Activated T-cell treated with anti-CD3 and anti-CD28 coated beads, Interleukin-2, amount 50 U/mL, for 4 hours (primary cell): ENCODE results near the gene SLC35A2. TPM values are rescaled to one million over a fixed set of nuclear protein-coding genes. Genes with fewer than 3 reads are reported as not detected.
"Not testable (repeated sequence)": the region's sequence is repeated elsewhere in the genome, so short reads cannot be mapped to it uniquely, and the experiment has no call there.

Experiments used
- ATAC-seq, 2 donors: fragments of 200-7000 bp; cut with Tn5 transposase; one replicate each; pipeline ENCODE4 v1.10.0; 2021
- DNase-seq: peaks from one replicate; pipeline ENCODE4 v3.0.0-alpha.2; 2020
- H3K27me3 Mint-ChIP-seq: one replicate; pipeline ENCODE4 v1.8.0; 2021; ENCODE audit warnings: low read depth, mixed read lengths
- H3K36me3 Mint-ChIP-seq: one replicate; pipeline ENCODE4 v1.8.0; 2022; ENCODE audit warnings: mixed read lengths; ENCODE audit not compliant: insufficient read depth
- H3K4me1 Mint-ChIP-seq: one replicate; pipeline ENCODE4 v1.8.0; 2021; ENCODE audit warnings: low read depth, mixed read lengths
- H3K4me3 Mint-ChIP-seq: one replicate; pipeline ENCODE4 v1.8.0; 2021; ENCODE audit warnings: mild to moderate bottlenecking, moderate library complexity, mixed read lengths
- H3K9me3 Mint-ChIP-seq: one replicate; pipeline ENCODE4 v1.8.0; 2021; ENCODE audit warnings: mixed read lengths
- total RNA-seq, 3 donors: library from RNA; stranded (reverse); gene quantifications; one replicate each; pipeline ENCODE4 v1.2.1, GENCODE V29; 2021

The SLC35A2 gene
- total RNA-seq, 3 donors from 2014 or later = 23.1 to 31.5 (median 30.6) TPM

GRCh38 chrX:48901069-48901468, 10.4 kb downstream of the SLC35A2 start:
- DNase-seq (no peak), ATAC-seq (no peak)
- H3K36me3 Mint-ChIP-seq = no peaks in the 10 kb centered on the region
- H3K27me3 Mint-ChIP-seq = no peaks in the 10 kb centered on the region
- peaks cover 11% of the 10 kb centered on the region for H3K4me1 Mint-ChIP-seq
- no peaks in the 10 kb centered on the region for H3K9me3 Mint-ChIP-seq
- H3K4me3 Mint-ChIP-seq = no peak overlapping the region

- peak overlapping the region; percentile 87 for H3K4me3 Mint-ChIP-seq
- peaks cover 1% of the 10 kb centered on the region for H3K36me3 Mint-ChIP-seq
- no peaks in the 10 kb centered on the region for H3K9me3 Mint-ChIP-seq
- H3K27me3 Mint-ChIP-seq = no peaks in the 10 kb centered on the region
- DNase-seq (no peak), ATAC-seq (no peak)
- H3K4me1 Mint-ChIP-seq = peaks cover 18% of the 10 kb centered on the region
Measured at GRCh38 chrX:48899078-48899410, 12.4 kb downstream of the SLC35A2 start.

- Mint-ChIP-seq H3K36me3 (peaks cover 1% of the 10 kb centered on the region), H3K9me3 (no peaks in the 10 kb centered on the region), H3K27me3 (no peaks in the 10 kb centered on the region), H3K4me1 (peaks cover 18% of the 10 kb centered on the region), H3K4me3 (peak within 1 kb of the TSS; percentile 87)
- DNase-seq = peak; percentile 79
- peak; percentile 87 to 91 for ATAC-seq
Measured at GRCh38 chrX:48897625-48898306, 13.7 kb downstream of the SLC35A2 start, which contains the start of the genes PQBP1 and TIMM17B. Gene PQBP1 (plus strand): TSS chrX:48897930. CDS start chrX:48898510, 580 bp downstream. Gene TIMM17B (minus strand): TSS chrX:48897768. CDS start chrX:48897749, 19 bp downstream.

- ATAC-seq (peak; percentile 39 to 42), DNase-seq (peak; percentile 53)
- no peaks in the 10 kb centered on the region for H3K27me3 Mint-ChIP-seq
Measured at GRCh38 chrX:48897157-48897624, 14.3 kb downstream of the SLC35A2 start.

GRCh38 chrX:48896611-48897011, 14.8 kb downstream of the SLC35A2 start:
- Mint-ChIP-seq H3K4me3 (peak overlapping the region; percentile 87), H3K36me3 (peaks cover 1% of the 10 kb centered on the region), H3K9me3 (no peaks in the 10 kb centered on the region), H3K27me3 (no peaks in the 10 kb centered on the region), H3K4me1 (peaks cover 22% of the 10 kb centered on the region)
- no peak for DNase-seq
- ATAC-seq = no peak

More at GRCh38 chrX:48897157-48897624, 14.3 kb downstream of the SLC35A2 start:
- Mint-ChIP-seq H3K4me3 (peak overlapping the region; percentile 87), H3K4me1 (peaks cover 18% of the 10 kb centered on the region), H3K36me3 (peaks cover 1% of the 10 kb centered on the region), H3K9me3 (no peaks in the 10 kb centered on the region)

- Mint-ChIP-seq H3K36me3 (peaks cover 1% of the 10 kb centered on the region), H3K4me3 (no peak overlapping the region), H3K9me3 (no peaks in the 10 kb centered on the region), H3K4me1 (peaks cover 30% of the 10 kb centered on the region), H3K27me3 (no peaks in the 10 kb centered on the region)
- DNase-seq = no peak
- ATAC-seq = no peak
Measured at GRCh38 chrX:48894891-48895290, 16.6 kb downstream of the SLC35A2 start.

- H3K4me3 Mint-ChIP-seq = no peak overlapping the region
- DNase-seq = no peak
- no peaks in the 10 kb centered on the region for H3K27me3 Mint-ChIP-seq
- no peaks in the 10 kb centered on the region for H3K9me3 Mint-ChIP-seq
- peaks cover 30% of the 10 kb centered on the region for H3K4me1 Mint-ChIP-seq
- no peak for ATAC-seq
- H3K36me3 Mint-ChIP-seq = peaks cover 1% of the 10 kb centered on the region
Measured at GRCh38 chrX:48893556-48894348, 17.7 kb downstream of the SLC35A2 start.

- Mint-ChIP-seq H3K4me3 (no peak overlapping the region), H3K9me3 (no peaks in the 10 kb centered on the region), H3K36me3 (peaks cover 1% of the 10 kb centered on the region), H3K27me3 (no peaks in the 10 kb centered on the region), H3K4me1 (peaks cover 28% of the 10 kb centered on the region)
- DNase-seq = no peak
- no peak for ATAC-seq
Measured at GRCh38 chrX:48892896-48893295, 18.6 kb downstream of the SLC35A2 start.

- H3K36me3 Mint-ChIP-seq = peaks cover 1% of the 10 kb centered on the region
- ATAC-seq = peak; percentile 90 to 92
- H3K9me3 Mint-ChIP-seq = no peaks in the 10 kb centered on the region
- H3K4me3 Mint-ChIP-seq = peak overlapping the region; percentile 88
- peak; percentile 59 for DNase-seq
- H3K4me1 Mint-ChIP-seq = peaks cover 24% of the 10 kb centered on the region
- no peaks in the 10 kb centered on the region for H3K27me3 Mint-ChIP-seq
Measured at GRCh38 chrX:48891402-48892288, 19.8 kb downstream of the SLC35A2 start.

GRCh38 chrX:48890934-48891401, 20.5 kb downstream of the SLC35A2 start:
- Mint-ChIP-seq H3K36me3 (peaks cover 1% of the 10 kb centered on the region), H3K27me3 (no peaks in the 10 kb centered on the region), H3K4me3 (peak overlapping the region; percentile 88), H3K4me1 (peaks cover 19% of the 10 kb centered on the region), H3K9me3 (no peaks in the 10 kb centered on the region)
- peak; percentile 47 to 48 for ATAC-seq
- DNase-seq = no peak

GRCh38 chrX:48890296-48890925, 21.0 kb downstream of the SLC35A2 start:
- Mint-ChIP-seq H3K4me1 (peaks cover 19% of the 10 kb centered on the region), H3K36me3 (peaks cover 1% of the 10 kb centered on the region), H3K4me3 (peak overlapping the region; percentile 88), H3K9me3 (no peaks in the 10 kb centered on the region), H3K27me3 (no peaks in the 10 kb centered on the region)
- DNase-seq = no peak
- peak; percentile 12 to 14 for ATAC-seq

GRCh38 chrX:48886586-48886985, 24.9 kb downstream of the SLC35A2 start:
- not testable (repeated sequence) for H3K36me3 Mint-ChIP-seq, H3K4me3 Mint-ChIP-seq, DNase-seq, ATAC-seq, H3K4me1 Mint-ChIP-seq, H3K9me3 Mint-ChIP-seq, H3K27me3 Mint-ChIP-seq

GRCh38 chrX:48883729-48884128, 27.7 kb downstream of the SLC35A2 start:
- no peaks in the 10 kb centered on the region for H3K9me3 Mint-ChIP-seq
- H3K36me3 Mint-ChIP-seq = no peaks in the 10 kb centered on the region
- H3K4me1 Mint-ChIP-seq = peaks cover 2% of the 10 kb centered on the region
- H3K27me3 Mint-ChIP-seq = no peaks in the 10 kb centered on the region
- no peak overlapping the region for H3K4me3 Mint-ChIP-seq
- ATAC-seq (no peak), DNase-seq (no peak)
